GM12873 (cell line): ENCODE results near the gene NUP62.

Experiments used
- CTCF ChIP-seq: IDR thresholded peaks from 2 replicates; pipeline ENCODE4 v1.5.1; 2012; ENCODE audit warnings: low read depth, mild to moderate bottlenecking, moderate library complexity, low read length, control low read depth; ENCODE audit not compliant: insufficient read depth; ENCODE audit errors: missing control alignments

NUP62 gene

GRCh38 chr19:49862391-49863253 lies 66.7 kb downstream of the NUP62 start:
- TF ChIP-seq CTCF, result peak; percentile 43

DNA sequence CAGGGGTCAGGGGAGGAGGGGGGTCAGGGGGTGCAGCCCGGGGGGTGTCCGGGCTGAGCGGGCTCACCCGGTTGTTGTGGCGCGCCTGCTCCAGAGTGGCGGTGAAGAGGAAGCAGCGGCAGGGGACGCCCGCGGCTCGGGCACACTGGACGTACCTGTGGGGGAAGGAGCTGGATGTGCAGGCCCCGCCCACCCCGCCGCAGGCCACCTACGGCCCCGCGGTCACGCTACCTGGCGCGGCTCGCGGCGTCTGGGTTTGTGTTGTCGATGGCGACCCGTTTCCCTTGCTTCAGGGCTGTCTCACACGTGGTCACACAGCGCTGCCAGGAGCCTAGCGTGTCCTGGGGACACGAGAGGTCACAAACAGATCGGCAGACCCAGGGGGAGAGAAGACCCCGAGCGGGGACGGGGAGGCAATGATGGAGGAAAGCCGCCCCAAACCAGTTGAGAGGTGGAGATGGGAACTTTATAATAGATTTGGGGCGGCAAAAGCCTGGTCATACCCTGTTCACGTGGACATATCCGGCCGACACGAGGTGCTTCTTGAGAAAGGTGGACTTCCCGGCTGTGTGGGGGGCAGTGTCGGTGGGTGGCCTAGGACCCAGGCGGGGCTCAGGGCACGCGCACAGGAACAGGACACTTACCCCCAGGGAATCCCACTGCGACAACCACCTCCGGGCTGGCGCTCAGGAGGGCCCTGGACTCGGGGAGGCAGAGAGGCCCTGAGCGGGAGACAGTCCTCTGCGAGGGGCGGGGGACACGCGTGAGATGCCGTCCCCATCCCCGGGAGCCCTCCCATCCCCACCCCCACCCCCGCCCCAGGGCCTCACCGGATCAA lies 67.5 kb downstream of the NUP62 start:
- no peak for TF ChIP-seq CTCF

DNA sequence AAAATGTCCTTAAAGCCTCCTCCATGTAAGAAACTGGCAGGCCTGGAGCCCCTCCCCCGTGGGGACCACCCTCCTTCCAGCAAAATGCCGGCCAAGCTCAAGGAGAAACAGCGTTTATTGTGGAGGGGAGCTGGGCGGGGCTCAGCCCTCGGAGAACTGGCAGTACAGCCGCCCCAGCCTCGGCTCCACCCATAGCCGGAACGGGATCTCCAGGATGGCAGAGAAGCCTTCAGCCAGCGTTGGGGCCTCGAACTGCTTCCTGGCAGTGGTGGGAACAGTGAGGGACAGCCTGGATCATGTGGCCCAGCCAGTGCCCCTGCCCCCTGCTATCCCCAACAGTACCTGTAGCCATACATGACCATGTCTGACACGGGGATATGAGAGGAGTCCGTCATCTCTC lies 68.2 kb downstream of the NUP62 start:
- TF ChIP-seq CTCF, result no peak

- no peak for TF ChIP-seq CTCF
Measured at GRCh38 chr19:49860336-49861102, 68.8 kb downstream of the NUP62 start.

- no peak for TF ChIP-seq CTCF
Measured at GRCh38 chr19:49859682-49860335, 69.5 kb downstream of the NUP62 start.

DNA sequence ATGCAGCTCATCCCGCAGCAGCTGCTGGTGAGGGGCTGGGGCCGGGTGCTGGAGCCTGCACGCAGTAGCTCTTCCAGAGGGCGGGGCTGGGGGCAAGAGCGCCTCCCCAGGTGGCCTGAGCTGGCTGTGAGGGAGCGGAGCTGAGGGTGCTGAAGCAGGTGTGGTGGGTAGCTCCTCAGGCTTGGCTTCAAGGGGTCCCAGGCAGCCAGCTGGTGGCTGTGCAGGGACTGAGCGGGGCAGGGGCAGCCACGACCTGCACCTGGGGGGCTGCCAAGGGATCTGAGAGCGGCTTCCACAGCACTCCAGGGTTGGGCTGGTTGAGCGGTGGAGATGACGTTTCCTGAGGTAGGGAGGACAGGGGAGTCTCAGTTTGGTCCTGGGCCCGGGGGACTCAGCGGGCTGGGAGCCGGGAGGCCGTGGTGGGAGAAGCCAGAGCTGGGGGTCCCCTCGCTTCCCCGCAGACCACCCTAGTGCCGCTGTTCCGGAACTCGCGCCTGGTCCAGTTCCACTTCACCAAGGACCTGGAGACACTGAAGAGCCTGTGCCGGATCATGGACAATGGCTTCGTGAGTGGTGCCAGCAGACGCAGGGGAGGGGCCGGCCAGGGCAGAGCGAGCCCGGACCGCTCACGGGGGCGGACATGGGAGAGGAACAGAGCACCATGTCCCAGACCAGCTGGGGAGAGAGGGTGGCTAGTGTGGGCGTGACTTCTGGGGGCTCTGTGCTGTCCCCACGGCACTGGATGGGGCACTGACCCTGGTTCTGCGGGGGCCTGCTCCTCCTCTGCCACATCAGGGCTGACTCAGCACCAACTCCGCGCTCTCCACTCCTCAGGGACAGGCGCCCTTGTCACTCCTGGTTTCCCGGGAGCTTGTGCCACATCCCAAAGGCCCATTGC lies 71.0 kb downstream of the NUP62 start:
- TF ChIP-seq CTCF, result no peak
